ENCODE results near the gene CDH4. TPM values are rescaled to one million over a fixed set of nuclear protein-coding genes. Genes with fewer than 3 reads are reported as not detected.

CDH4 gene
- total RNA-seq, 3 donors from 2014 or later (not counting 1 experiment from before 2014, with no cell fraction given): 0.18 TPM; not detected in 2

DNA sequence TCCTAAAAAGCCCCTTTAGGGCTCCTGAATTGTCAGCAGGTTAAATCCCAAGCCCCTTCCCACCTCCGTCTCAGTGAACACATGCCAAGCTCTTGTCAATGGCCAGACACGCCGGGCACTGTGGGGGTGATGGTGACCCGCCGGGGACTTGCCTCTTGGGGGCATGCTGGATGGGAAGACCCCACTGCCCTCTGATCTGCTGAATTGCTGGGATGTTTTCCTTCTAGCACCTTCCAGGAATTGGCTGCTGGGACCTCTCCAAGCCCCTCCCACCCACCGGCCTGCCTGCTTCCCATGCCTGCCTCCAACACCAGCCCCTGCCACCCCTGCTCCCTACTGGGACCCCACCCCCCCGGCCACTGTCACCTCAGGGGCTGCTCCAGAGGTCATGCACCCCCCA is 345.9 kb downstream of the CDH4 start:
- no peaks in the 10 kb centered on the region for H3K4me1 ChIP-seq (ENCODE audit: control insufficient read depth, insufficient read depth, low read length)
- H3K27me3 Mint-ChIP-seq (ENCODE audit: low read depth in 2 of 2): no peaks in the 10 kb centered on the region
- no peaks in the 10 kb centered on the region for H3K36me3 Mint-ChIP-seq
- H3K27ac Mint-ChIP-seq: no peak overlapping the region
- no peaks in the 10 kb centered on the region for H3K27me3 ChIP-seq (ENCODE audit: control insufficient read depth, insufficient read depth, low read length)
- H3K4me3 ChIP-seq (ENCODE audit: low read length): no peak overlapping the region
- intact Hi-C loops (cut with micrococcal nuclease): no loop called here
- DNase-seq (no peak), ATAC-seq (no peak)
- H3K27ac ChIP-seq (ENCODE audit: low read length): no peak overlapping the region
- H3K36me3 ChIP-seq (ENCODE audit: control insufficient read depth, insufficient read depth, low read length): no peaks in the 10 kb centered on the region
- H3K9me3 Mint-ChIP-seq: peaks cover 0 to 4% of the 10 kb centered on the region in 2 donors
- no peak overlapping the region for H3K4me3 Mint-ChIP-seq
- WGBS (ENCODE audit: insufficient coverage): 78% methylated on average over 7 of the region's 7 CpGs
- H3K4me1 Mint-ChIP-seq: no peaks in the 10 kb centered on the region
- H3K9me3 ChIP-seq (ENCODE audit: control insufficient read depth, insufficient read depth, low read length): peaks cover 44% of the 10 kb centered on the region
- TF ChIP-seq, protein P1, sequence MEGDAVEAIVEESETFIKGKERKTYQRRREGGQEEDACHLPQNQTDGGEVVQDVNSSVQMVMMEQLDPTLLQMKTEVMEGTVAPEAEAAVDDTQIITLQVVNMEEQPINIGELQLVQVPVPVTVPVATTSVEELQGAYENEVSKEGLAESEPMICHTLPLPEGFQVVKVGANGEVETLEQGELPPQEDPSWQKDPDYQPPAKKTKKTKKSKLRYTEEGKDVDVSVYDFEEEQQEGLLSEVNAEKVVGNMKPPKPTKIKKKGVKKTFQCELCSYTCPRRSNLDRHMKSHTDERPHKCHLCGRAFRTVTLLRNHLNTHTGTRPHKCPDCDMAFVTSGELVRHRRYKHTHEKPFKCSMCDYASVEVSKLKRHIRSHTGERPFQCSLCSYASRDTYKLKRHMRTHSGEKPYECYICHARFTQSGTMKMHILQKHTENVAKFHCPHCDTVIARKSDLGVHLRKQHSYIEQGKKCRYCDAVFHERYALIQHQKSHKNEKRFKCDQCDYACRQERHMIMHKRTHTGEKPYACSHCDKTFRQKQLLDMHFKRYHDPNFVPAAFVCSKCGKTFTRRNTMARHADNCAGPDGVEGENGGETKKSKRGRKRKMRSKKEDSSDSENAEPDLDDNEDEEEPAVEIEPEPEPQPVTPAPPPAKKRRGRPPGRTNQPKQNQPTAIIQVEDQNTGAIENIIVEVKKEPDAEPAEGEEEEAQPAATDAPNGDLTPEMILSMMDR (IDR thresholded peaks at IDR 0.05): no peak

DNA sequence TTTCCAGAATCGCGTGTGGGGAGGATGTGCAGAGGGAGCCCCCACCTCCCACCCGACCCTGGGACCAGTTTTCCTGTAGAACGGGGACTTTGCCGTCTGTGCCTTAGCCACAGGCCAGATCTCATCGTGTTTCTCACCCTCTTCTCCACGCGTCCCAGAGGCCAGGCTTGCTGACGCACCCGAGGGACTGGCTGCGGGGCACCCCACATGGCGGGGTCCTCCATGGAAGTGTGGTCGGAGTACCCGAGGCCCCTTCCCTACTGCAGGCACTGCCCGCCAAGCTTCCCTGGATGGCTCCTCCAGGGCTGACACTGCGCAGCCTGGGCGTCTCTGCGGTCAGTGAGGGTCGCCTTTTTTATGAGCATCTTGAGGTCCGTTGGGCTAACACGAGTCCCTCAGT is 346.5 kb downstream of the CDH4 start:
- H3K27ac ChIP-seq (ENCODE audit: low read length): no peak overlapping the region
- no peak for ATAC-seq
- Mint-ChIP-seq H3K27me3 (ENCODE audit: low read depth in 2 of 2) (no peaks in the 10 kb centered on the region), H3K36me3 (no peaks in the 10 kb centered on the region), H3K27ac (no peak overlapping the region), H3K4me1 (no peaks in the 10 kb centered on the region), H3K4me3 (no peak overlapping the region), H3K9me3 (peaks cover 0 to 4% of the 10 kb centered on the region in 2 donors)
- TF ChIP-seq, protein P1 (IDR thresholded peaks at IDR 0.05): no peak
- no peaks in the 10 kb centered on the region for H3K4me1 ChIP-seq (ENCODE audit: control insufficient read depth, insufficient read depth, low read length)
- intact Hi-C loops (cut with micrococcal nuclease): no loop called here
- no peak for DNase-seq
- H3K9me3 ChIP-seq (ENCODE audit: control insufficient read depth, insufficient read depth, low read length): peaks cover 50% of the 10 kb centered on the region
- no peaks in the 10 kb centered on the region for H3K27me3 ChIP-seq (ENCODE audit: control insufficient read depth, insufficient read depth, low read length)
- 87% methylated on average over 21 of the region's 21 CpGs for WGBS (ENCODE audit: insufficient coverage)
- no peaks in the 10 kb centered on the region for H3K36me3 ChIP-seq (ENCODE audit: control insufficient read depth, insufficient read depth, low read length)
- H3K4me3 ChIP-seq (ENCODE audit: low read length): no peak overlapping the region

- Histone ChIP-seq H3K27ac (ENCODE audit: low read length) (no peak overlapping the region), H3K9me3 (ENCODE audit: control insufficient read depth, insufficient read depth, low read length) (peaks cover 55% of the 10 kb centered on the region), H3K4me1 (ENCODE audit: control insufficient read depth, insufficient read depth, low read length) (no peaks in the 10 kb centered on the region), H3K4me3 (ENCODE audit: low read length) (no peak overlapping the region), H3K36me3 (ENCODE audit: control insufficient read depth, insufficient read depth, low read length) (no peaks in the 10 kb centered on the region), H3K27me3 (ENCODE audit: control insufficient read depth, insufficient read depth, low read length) (no peaks in the 10 kb centered on the region)
- no peaks in the 10 kb centered on the region for H3K4me1 Mint-ChIP-seq
- H3K4me3 Mint-ChIP-seq: no peak overlapping the region
- H3K27me3 Mint-ChIP-seq (ENCODE audit: low read depth in 2 of 2): no peaks in the 10 kb centered on the region
- intact Hi-C loops (cut with micrococcal nuclease): no loop called here
- WGBS (ENCODE audit: insufficient coverage): 71% methylated on average over 12 of the region's 12 CpGs
- peaks cover 0 to 4% of the 10 kb centered on the region in 2 donors for H3K9me3 Mint-ChIP-seq
- DNase-seq: no peak
- TF ChIP-seq, protein P1 (IDR thresholded peaks at IDR 0.05): no peak
- H3K36me3 Mint-ChIP-seq: no peaks in the 10 kb centered on the region
- no peak for ATAC-seq
- H3K27ac Mint-ChIP-seq: no peak overlapping the region
These were observed 347.0 kb downstream of the CDH4 start for GRCh38 chr20:61599061-61599531.

GRCh38 chr20:61599541-61599992 is 347.5 kb downstream of the CDH4 start:
- Mint-ChIP-seq H3K9me3 (peaks cover 0 to 4% of the 10 kb centered on the region in 2 donors), H3K4me3 (no peak overlapping the region), H3K36me3 (no peaks in the 10 kb centered on the region), H3K4me1 (no peaks in the 10 kb centered on the region), H3K27ac (no peak overlapping the region), H3K27me3 (ENCODE audit: low read depth in 2 of 2) (no peaks in the 10 kb centered on the region)
- no peaks in the 10 kb centered on the region for H3K4me1 ChIP-seq (ENCODE audit: control insufficient read depth, insufficient read depth, low read length)
- 74% methylated on average over 17 of the region's 18 CpGs for WGBS (ENCODE audit: insufficient coverage)
- H3K27me3 ChIP-seq (ENCODE audit: control insufficient read depth, insufficient read depth, low read length): no peaks in the 10 kb centered on the region
- intact Hi-C loops (cut with micrococcal nuclease): no loop called here
- no peak overlapping the region for H3K4me3 ChIP-seq (ENCODE audit: low read length)
- DNase-seq: no peak
- H3K27ac ChIP-seq (ENCODE audit: low read length): no peak overlapping the region
- peaks cover 55% of the 10 kb centered on the region for H3K9me3 ChIP-seq (ENCODE audit: control insufficient read depth, insufficient read depth, low read length)
- no peak for ATAC-seq
- H3K36me3 ChIP-seq (ENCODE audit: control insufficient read depth, insufficient read depth, low read length): no peaks in the 10 kb centered on the region
- TF ChIP-seq, protein P1 (IDR thresholded peaks at IDR 0.05): no peak
